ENCODE results near the gene MALAT1. TPM values are rescaled to one million over a fixed set of nuclear protein-coding genes. Genes with fewer than 3 reads are reported as not detected.

Gene MALAT1
- total and polyA plus RNA-seq, 2 of the 13 experiments (the other 11 are each of a cell fraction or from before 2014, with no cell fraction given), result 143 to 1,237 TPM

- TF ChIP-seq MAFK (conservative IDR thresholded peaks at IDR 0.05 in 1 of 2, IDR thresholded peaks at IDR 0.05 in 1 of 2; ENCODE audit: low read length in 2 of 2) (0 out of 4 replicates have a peak, but pooled peaks of 1 of the 2 experiments have one; percentile 5), ZNF556 (CRISPR knock-in tag; IDR thresholded peaks at IDR 0.05; ENCODE audit: borderline replicate concordance) (no peak), MYC (CRISPR knock-in tag; IDR thresholded peaks at IDR 0.05; ENCODE audit: borderline replicate concordance) (peak; percentile 36; the same call in 1 of the 2 replicates), ZNF383 (CRISPR knock-in tag; IDR thresholded peaks at IDR 0.05; ENCODE audit: borderline replicate concordance) (no peak), ZFX (CRISPR knock-in tag; IDR thresholded peaks at IDR 0.05; ENCODE audit: low read depth) (peak; percentile 67), ZNF790 (CRISPR knock-in tag; IDR thresholded peaks at IDR 0.05; ENCODE audit: borderline replicate concordance) (no peak), FOXA1 (IDR thresholded peaks at IDR 0.05) (no peak), FOXA1 (CRISPR knock-in tag; IDR thresholded peaks at IDR 0.05) (peak; percentile 42), GFI1 (CRISPR knock-in tag; IDR thresholded peaks at IDR 0.05; ENCODE audit: borderline replicate concordance) (peak; percentile 41; the same call in 1 of the 2 replicates), ZBTB4 (CRISPR knock-in tag; IDR thresholded peaks at IDR 0.05; ENCODE audit: borderline replicate concordance) (0 out of 2 replicates have a peak, but pooled peaks have one; percentile 67), AGO2 (optimal IDR thresholded peaks at IDR 0.05; ENCODE audit: low read depth, low read length) (no peak), RXRB (CRISPR knock-in tag; IDR thresholded peaks at IDR 0.05; ENCODE audit: borderline replicate concordance) (peak; percentile 98), PHF5A (CRISPR knock-in tag; IDR thresholded peaks at IDR 0.05; ENCODE audit: low read depth, unreplicated experiment) (no peak), TRAFD1 (CRISPR knock-in tag; IDR thresholded peaks at IDR 0.05; ENCODE audit: borderline replicate concordance) (peak; percentile 13; the same call in 1 of the 2 replicates), CBX2 (IDR thresholded peaks at IDR 0.05; ENCODE audit: low read depth, low read length) (no peak), CBX2 (CRISPR knock-in tag; IDR thresholded peaks at IDR 0.05; ENCODE audit: low read depth) (no peak), RCOR2 (CRISPR knock-in tag; IDR thresholded peaks at IDR 0.05) (no peak), ZNF446 (CRISPR knock-in tag; IDR thresholded peaks at IDR 0.05) (no peak), HOXA3 (CRISPR knock-in tag; IDR thresholded peaks at IDR 0.05) (peak; percentile 74)
Measured at GRCh38 chr11:65551572-65552387, 52.9 kb downstream of the MALAT1 start (continued).

Data from HepG2 (cell line).